Activated CD4-positive, alpha-beta T cell treated with anti-CD3 and anti-CD28 coated beads, Interleukin-2, amount 10 ng/mL, durations not matched to agents 24 days and 14 days (primary cell): ENCODE data around the gene TNFRSF21. TPM values are rescaled to one million over a fixed set of nuclear protein-coding genes. Genes with fewer than 3 reads are reported as not detected.

Source experiments
- DNase-seq: peaks from one replicate; pipeline ENCODE4 v3.0.0; 2022
- H3K27ac Mint-ChIP-seq: one replicate; pipeline ENCODE4 v1.8.0; 2022; ENCODE audit warnings: mild to moderate bottlenecking, mixed read lengths
- H3K27me3 Mint-ChIP-seq: one replicate; pipeline ENCODE4 v1.8.0; 2022; ENCODE audit warnings: mixed read lengths
- H3K36me3 Mint-ChIP-seq: one replicate; pipeline ENCODE4 v1.8.0; 2022; ENCODE audit warnings: low read depth, mild to moderate bottlenecking, mixed read lengths
- H3K4me1 Mint-ChIP-seq: one replicate; pipeline ENCODE4 v1.8.0; 2021; ENCODE audit warnings: mixed read lengths
- H3K4me3 Mint-ChIP-seq: one replicate; pipeline ENCODE4 v1.8.0; 2022; ENCODE audit warnings: mild to moderate bottlenecking, moderate library complexity, mixed read lengths
- H3K9me3 Mint-ChIP-seq: one replicate; pipeline ENCODE4 v1.8.0; 2021; ENCODE audit warnings: mixed read lengths
- intact Hi-C: fragments of 100-400 bp; cut with micrococcal nuclease; formaldehyde crosslinking; loops from one replicate; pipeline ENCODE4 v1.15.1; 2023
- total RNA-seq: library from RNA; stranded (reverse); gene quantifications from 2 replicates; pipeline ENCODE4 v1.2.3, GENCODE V29; 2022

Gene TNFRSF21
- total RNA-seq, 1 donor from 2014 or later = 3.8 TPM

GRCh38 chr6:47246551-47246950 lies 63.2 kb downstream of the TNFRSF21 start:
- Mint-ChIP-seq H3K4me1 (peaks cover 11% of the 10 kb centered on the region), H3K36me3 (no peaks in the 10 kb centered on the region), H3K9me3 (no peaks in the 10 kb centered on the region), H3K27me3 (peaks cover 4% of the 10 kb centered on the region), H3K27ac (no peak overlapping the region), H3K4me3 (no peak overlapping the region)
- DNase-seq = no peak
- intact Hi-C loops = no loop called here

- Mint-ChIP-seq H3K36me3 (no peaks in the 10 kb centered on the region), H3K27me3 (peaks cover 4% of the 10 kb centered on the region), H3K4me3 (no peak overlapping the region), H3K4me1 (peaks cover 11% of the 10 kb centered on the region), H3K9me3 (no peaks in the 10 kb centered on the region), H3K27ac (no peak overlapping the region)
- intact Hi-C loops = no loop called here
- no peak for DNase-seq
These were observed 63.8 kb downstream of the TNFRSF21 start for GRCh38 chr6:47245745-47246371.

GRCh38 chr6:47242483-47243386 lies 67.0 kb downstream of the TNFRSF21 start:
- H3K4me1 Mint-ChIP-seq = peaks cover 11% of the 10 kb centered on the region
- peak; percentile 89 for DNase-seq
- no peaks in the 10 kb centered on the region for H3K9me3 Mint-ChIP-seq
- no peaks in the 10 kb centered on the region for H3K36me3 Mint-ChIP-seq
- no peak overlapping the region for H3K27ac Mint-ChIP-seq
- H3K4me3 Mint-ChIP-seq = peak overlapping the region; percentile 22
- H3K27me3 Mint-ChIP-seq = no peaks in the 10 kb centered on the region
- intact Hi-C loops = no loop called here

- Mint-ChIP-seq H3K36me3 (no peaks in the 10 kb centered on the region), H3K9me3 (no peaks in the 10 kb centered on the region), H3K4me1 (peaks cover 11% of the 10 kb centered on the region), H3K27me3 (no peaks in the 10 kb centered on the region), H3K27ac (no peak overlapping the region), H3K4me3 (peak overlapping the region; percentile 22)
- no peak for DNase-seq
- intact Hi-C loops = no loop called here
These were observed 67.8 kb downstream of the TNFRSF21 start for GRCh38 chr6:47241742-47242482.

- DNase-seq = no peak
- Mint-ChIP-seq H3K4me1 (peaks cover 11% of the 10 kb centered on the region), H3K36me3 (no peaks in the 10 kb centered on the region), H3K27ac (no peak overlapping the region), H3K4me3 (no peak overlapping the region), H3K27me3 (no peaks in the 10 kb centered on the region), H3K9me3 (no peaks in the 10 kb centered on the region)
- intact Hi-C loops = no loop called here
These were observed 69.3 kb downstream of the TNFRSF21 start for GRCh38 chr6:47240277-47240890.

- Mint-ChIP-seq H3K27me3 (no peaks in the 10 kb centered on the region), H3K4me1 (peaks cover 11% of the 10 kb centered on the region), H3K9me3 (no peaks in the 10 kb centered on the region), H3K4me3 (no peak overlapping the region), H3K36me3 (no peaks in the 10 kb centered on the region), H3K27ac (no peak overlapping the region)
- intact Hi-C loops = no loop called here
- DNase-seq = no peak
These were observed 70.2 kb downstream of the TNFRSF21 start for GRCh38 chr6:47239546-47239945.

- peaks cover 11% of the 10 kb centered on the region for H3K4me1 Mint-ChIP-seq
- no peak overlapping the region for H3K4me3 Mint-ChIP-seq
- no peak for DNase-seq
- H3K36me3 Mint-ChIP-seq = no peaks in the 10 kb centered on the region
- no peak overlapping the region for H3K27ac Mint-ChIP-seq
- intact Hi-C loops = no loop called here
- H3K27me3 Mint-ChIP-seq = no peaks in the 10 kb centered on the region
- H3K9me3 Mint-ChIP-seq = no peaks in the 10 kb centered on the region
These were observed 71.2 kb downstream of the TNFRSF21 start for GRCh38 chr6:47238456-47238995.

GRCh38 chr6:47237196-47237595 lies 72.5 kb downstream of the TNFRSF21 start:
- no peaks in the 10 kb centered on the region for H3K36me3 Mint-ChIP-seq
- no peak overlapping the region for H3K4me3 Mint-ChIP-seq
- H3K27ac Mint-ChIP-seq = no peak overlapping the region
- H3K27me3 Mint-ChIP-seq = no peaks in the 10 kb centered on the region
- intact Hi-C loops = no loop called here
- H3K4me1 Mint-ChIP-seq = peaks cover 5% of the 10 kb centered on the region
- no peak for DNase-seq
- H3K9me3 Mint-ChIP-seq = no peaks in the 10 kb centered on the region

GRCh38 chr6:47235964-47236760 lies 73.5 kb downstream of the TNFRSF21 start:
- no peak overlapping the region for H3K4me3 Mint-ChIP-seq
- H3K9me3 Mint-ChIP-seq = no peaks in the 10 kb centered on the region
- no peaks in the 10 kb centered on the region for H3K27me3 Mint-ChIP-seq
- intact Hi-C loops = no loop called here
- no peaks in the 10 kb centered on the region for H3K4me1 Mint-ChIP-seq
- DNase-seq = no peak
- H3K27ac Mint-ChIP-seq = no peak overlapping the region
- H3K36me3 Mint-ChIP-seq = no peaks in the 10 kb centered on the region

- Mint-ChIP-seq H3K4me1 (no peaks in the 10 kb centered on the region), H3K27ac (no peak overlapping the region), H3K4me3 (no peak overlapping the region), H3K36me3 (no peaks in the 10 kb centered on the region), H3K27me3 (no peaks in the 10 kb centered on the region), H3K9me3 (no peaks in the 10 kb centered on the region)
- DNase-seq = no peak
- intact Hi-C loops = no loop called here
These were observed 74.3 kb downstream of the TNFRSF21 start for GRCh38 chr6:47235421-47235820.

- no peaks in the 10 kb centered on the region for H3K9me3 Mint-ChIP-seq
- no peaks in the 10 kb centered on the region for H3K4me1 Mint-ChIP-seq
- H3K27ac Mint-ChIP-seq = no peak overlapping the region
- intact Hi-C loops = no loop called here
- H3K36me3 Mint-ChIP-seq = no peaks in the 10 kb centered on the region
- no peak for DNase-seq
- no peak overlapping the region for H3K4me3 Mint-ChIP-seq
- H3K27me3 Mint-ChIP-seq = no peaks in the 10 kb centered on the region
These were observed 75.3 kb downstream of the TNFRSF21 start for GRCh38 chr6:47234266-47234933.

- DNase-seq = no peak
- H3K9me3 Mint-ChIP-seq = peaks cover 5% of the 10 kb centered on the region
- no peak overlapping the region for H3K27ac Mint-ChIP-seq
- H3K4me1 Mint-ChIP-seq = no peaks in the 10 kb centered on the region
- H3K4me3 Mint-ChIP-seq = no peak overlapping the region
- no peaks in the 10 kb centered on the region for H3K36me3 Mint-ChIP-seq
- H3K27me3 Mint-ChIP-seq = no peaks in the 10 kb centered on the region
- intact Hi-C loops = no loop called here
These were observed 78.6 kb downstream of the TNFRSF21 start for GRCh38 chr6:47231151-47231550.
